ENCODE measurements around the gene RPS6KA1.

The RPS6KA1 gene

GRCh38 chr1:26531651-26532131 is 2.1 kb downstream of the RPS6KA1 start:
- no peak for DNase-seq (ENCODE audit: low spot score)

DNA sequence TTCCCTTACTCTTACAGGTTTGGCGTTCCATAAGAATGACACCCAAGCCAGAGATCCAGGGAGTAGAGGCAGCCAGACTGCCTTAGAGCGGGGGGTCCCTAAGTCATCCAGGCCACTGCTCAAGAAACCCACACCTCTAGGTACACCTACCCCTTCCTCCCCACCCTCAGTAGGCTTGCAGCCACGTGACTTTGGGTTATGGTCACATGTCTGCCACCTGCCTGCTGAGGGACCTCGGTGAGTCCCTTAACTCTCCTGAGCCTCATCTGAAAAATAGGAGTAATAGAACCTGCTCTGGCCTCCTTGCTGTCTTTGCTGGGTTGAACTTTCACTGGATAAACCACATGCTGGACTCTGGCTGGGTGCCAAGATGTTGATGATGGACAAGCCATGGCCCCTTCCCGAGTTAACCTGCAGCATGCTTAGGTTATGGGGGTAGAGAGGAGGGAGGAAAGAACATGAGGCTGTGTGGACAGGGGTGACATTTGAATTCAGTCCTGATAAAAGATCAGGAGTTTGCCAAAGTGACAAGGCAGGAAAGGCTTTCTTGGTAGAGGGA is 4.5 kb downstream of the RPS6KA1 start:
- DNase-seq (ENCODE audit: low spot score): no peak

DNA sequence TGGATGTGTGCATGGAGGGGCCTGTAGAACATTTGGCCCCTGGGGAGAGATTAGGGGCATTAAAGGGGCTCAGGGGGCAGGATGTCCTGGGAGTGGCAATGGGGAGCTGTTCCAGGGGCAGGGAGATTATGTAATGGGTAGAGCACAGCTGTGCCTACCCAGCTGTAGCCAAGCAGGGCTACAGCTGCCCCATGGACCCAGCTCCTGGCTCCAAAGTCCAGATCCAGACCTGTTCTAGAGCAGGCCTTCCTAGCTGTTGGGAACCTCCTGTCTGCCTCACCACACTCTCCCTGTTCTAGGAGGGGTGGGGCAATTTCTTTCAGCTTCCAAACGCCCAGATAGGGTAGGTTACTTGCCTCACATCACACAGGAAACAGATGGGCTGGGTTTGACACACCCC is 5.6 kb downstream of the RPS6KA1 start:
- DNase-seq (ENCODE audit: low spot score): no peak

DNA sequence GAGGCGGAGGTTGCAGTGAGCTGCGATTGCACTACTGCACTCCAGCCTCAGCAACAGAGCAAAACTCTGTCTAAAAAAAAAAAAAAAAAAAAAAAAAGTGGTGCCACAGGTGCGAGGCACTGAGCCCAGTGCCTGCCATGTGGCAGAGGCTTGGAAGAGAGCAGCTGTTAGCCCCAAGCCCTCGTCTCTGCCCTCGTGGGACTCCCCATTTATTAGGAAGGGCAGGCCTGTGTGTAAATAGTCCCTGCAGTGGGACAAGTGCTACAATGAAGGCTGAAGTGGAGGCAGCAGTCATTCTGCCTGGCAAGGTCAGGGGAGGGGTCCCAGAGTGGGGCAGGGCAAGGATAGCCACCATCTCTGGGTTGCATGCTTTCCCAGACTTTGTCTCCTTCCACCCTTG is 6.5 kb downstream of the RPS6KA1 start:
- no peak for DNase-seq (ENCODE audit: low spot score)

DNA sequence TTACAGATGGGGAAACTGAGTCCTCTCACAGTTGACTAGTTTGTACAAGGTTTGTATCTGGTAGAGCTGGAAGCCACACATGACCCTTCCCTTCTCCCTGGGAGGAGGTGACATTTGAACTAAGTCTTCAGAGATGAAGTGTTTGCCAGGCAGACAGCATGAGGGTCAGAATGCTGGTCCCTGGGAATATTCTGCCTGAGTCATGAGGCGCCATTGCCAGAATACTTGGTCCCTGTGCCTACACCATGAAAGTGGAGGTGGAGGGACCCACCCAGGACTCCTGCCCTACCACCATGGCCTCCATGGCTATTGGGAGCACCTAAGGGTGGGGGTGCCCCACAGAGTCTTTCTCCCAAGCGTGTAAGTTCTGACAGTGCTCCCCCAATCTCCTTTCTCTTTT is 7.0 kb downstream of the RPS6KA1 start:
- no peak for DNase-seq (ENCODE audit: low spot score)

GRCh38 chr1:26537951-26538352 is 8.4 kb downstream of the RPS6KA1 start:
- DNase-seq (ENCODE audit: low spot score): peak; percentile 80

DNA sequence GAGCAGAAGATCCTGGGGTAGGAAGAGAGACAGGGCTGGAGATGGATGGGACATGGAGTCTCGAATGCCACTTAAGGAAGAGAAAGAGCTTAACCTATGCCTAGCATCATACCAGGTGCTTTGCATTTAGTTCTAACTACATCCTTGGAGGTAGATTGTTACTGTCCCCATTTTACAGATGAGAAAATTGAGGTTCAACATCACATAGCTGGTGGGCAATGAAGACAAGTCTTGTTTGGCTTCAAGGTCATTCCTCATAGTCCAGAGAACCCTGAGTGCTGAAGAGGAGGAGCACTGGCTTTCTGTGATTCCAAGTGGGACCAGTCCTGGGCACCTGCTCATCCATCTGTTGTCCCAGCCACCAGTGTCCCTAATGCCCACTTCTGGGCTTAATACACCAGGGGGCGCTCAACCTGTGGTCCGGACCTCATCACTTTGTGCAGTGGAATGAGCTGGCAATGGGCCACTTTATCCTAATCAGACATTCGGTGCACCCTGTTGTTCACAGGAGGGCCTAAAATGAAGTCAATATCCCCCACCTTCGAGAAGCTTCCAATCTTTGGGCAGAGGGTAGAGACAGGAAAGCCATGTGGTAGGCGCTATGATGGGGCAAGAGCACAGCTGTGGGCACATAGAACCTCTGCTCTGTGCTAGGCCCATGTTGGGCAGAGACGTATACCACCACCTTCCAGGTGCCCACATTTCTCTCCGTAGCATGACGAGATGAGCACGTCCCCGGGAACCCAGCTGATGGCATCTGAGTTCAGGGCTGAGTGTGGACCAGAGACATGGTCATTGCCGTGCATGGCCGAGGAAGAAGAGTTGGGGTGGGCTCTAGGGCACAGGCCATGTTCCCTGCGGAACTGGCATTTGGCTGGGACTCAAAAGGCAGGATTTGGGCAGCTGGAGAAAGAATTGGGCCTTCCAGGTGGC is 9.2 kb downstream of the RPS6KA1 start:
- peak; percentile 48 for DNase-seq (ENCODE audit: low spot score)

GRCh38 chr1:26539722-26540121 is 10.2 kb downstream of the RPS6KA1 start:
- no peak for DNase-seq (ENCODE audit: low spot score)

GRCh38 chr1:26540351-26540750 is 10.8 kb downstream of the RPS6KA1 start:
- no peak for DNase-seq (ENCODE audit: low spot score)

DNA sequence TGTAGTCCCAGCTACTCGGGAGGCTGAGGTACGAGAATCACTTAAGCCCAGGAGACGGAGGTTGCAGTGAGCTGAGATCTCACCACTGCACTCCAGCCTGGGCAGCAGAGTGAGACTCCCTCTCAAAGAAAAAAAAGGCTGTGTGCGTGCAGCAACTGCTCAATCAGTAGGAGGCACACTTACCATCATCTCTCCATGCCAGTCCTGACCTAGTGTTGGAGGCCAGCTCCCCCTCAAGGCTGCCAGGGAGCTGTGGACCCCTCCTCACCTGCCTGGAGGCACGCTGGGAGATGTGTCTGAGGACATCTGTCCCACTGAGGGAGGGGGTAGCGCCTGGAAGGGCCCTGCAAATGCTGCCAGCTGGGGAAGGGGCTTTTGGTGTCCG is 11.9 kb downstream of the RPS6KA1 start:
- DNase-seq (ENCODE audit: low spot score): no peak

DNA sequence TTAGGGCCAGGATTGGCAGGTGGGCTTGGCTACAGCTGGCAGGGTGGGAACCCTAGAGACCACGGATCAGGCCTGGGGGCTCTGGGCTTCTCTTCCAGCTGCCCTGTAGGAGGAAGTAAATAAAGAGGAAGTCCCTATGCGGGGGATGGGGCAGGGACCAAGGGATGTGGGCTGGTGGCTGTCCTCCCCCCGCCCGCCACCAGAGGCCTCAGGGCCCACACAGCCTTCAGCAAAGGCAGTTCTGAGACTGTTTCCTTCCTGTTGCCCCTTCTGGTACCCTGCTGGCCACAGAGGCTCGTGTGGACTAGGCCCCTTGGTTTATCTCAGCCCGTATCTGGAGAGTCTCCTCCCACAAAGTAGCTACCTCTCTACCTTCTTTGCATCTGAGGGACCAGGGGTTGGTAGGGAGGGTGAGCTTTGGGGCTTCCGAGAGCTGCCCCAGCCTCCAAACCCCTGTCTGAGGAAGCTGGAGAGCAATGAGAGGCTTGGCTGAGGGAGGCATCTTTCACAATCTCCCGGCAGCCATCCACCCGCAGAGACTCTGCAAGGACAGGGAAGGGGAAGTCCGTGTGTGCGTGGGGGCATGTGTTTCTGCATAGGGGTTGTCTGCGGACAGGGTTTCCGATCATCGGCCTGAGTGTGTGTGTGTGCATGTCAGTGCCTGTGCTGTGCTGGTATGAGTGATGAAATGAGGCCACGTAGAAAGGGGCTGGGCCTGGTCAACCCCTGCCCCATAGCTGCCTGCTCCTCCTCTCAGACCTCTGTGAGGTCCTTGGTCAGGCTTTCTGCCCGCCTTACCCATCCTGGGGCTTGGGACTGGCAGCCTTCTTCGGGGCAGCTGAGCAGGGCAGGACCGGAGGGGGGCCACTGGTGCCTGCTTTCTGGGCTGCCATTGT is 12.5 kb downstream of the RPS6KA1 start:
- DNase-seq (ENCODE audit: low spot score): peak; percentile 88

DNA sequence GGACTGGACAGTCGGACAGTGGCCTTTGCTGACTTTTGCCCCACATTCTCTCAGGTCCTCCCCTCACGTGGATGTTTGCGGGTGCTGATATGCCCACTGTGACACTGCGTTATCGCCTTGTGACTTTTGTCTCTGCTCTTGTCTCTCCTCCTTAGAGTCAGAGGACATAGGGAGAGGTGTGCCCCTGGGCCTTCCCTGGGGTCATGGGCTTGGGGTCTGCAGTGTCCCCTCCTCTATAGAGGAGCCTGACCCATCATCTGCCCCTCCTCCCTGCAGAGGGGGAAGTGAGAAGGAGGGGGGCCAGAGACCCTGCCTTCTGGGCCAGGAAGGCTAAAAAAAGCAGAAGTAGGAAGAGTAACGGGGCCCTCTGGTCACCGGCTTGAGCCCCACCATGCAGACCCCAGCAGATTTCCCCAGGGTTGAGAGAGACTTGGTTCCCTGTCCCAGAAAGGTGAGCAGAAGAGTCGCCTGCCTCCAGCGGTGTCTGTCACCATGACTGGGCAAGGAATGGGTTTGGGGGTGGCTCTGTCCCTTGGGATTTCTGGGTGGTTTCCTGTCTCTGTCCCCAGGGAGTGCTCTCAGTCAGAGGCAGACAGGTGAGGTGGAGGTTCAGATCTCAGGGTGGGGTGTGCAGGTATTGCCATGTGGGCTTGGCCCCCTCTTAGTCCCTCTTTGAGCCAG is 13.3 kb downstream of the RPS6KA1 start:
- no peak for DNase-seq (ENCODE audit: low spot score)

DNA sequence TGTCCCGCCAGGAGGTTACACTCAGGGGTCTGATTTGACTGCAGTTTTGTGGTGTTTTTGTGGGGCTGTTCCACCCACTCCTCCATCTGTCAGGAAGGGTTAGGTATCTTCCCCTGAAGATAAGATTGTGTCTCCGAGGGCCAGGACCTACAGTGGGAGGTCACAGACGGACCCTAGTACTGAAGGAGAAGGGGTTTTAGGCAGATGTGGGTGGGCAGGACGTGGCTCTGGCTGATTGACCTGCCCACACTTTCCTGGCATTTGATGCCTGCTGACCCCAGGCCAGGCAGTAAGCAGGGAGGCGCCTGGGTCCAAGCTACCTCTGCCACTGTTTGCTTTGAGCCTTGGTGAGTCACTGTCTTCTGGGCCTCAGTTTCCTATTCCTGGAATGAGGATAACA is 13.9 kb downstream of the RPS6KA1 start:
- DNase-seq (ENCODE audit: low spot score): peak; percentile 2

DNA sequence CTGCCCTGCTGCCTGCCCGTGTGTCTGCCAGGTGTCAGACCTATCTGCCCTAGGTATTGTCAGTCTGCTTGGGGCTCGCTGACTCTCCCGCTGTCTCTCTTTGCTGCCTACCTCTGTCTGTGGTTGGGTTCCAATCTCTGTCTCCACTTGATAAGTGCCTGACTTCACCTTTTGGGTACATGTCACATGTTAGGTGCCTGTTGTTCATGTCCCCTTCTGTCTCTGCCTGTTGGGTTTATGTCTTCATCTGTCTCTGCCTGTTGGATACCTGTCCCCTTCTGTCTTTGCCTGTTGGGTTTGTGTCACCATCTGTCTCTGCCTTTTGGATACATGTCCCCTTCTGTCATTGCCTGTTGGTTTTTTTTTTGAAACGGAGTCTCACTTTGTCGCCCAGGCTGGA is 14.6 kb downstream of the RPS6KA1 start:
- DNase-seq (ENCODE audit: low spot score): peak; percentile 1

GRCh38 chr1:26545969-26546323 is 16.4 kb downstream of the RPS6KA1 start:
- no peak for DNase-seq (ENCODE audit: low spot score)

- peak; percentile 1 for DNase-seq (ENCODE audit: low spot score)
Observed at GRCh38 chr1:26546375-26546774, 16.8 kb downstream of the RPS6KA1 start.

GRCh38 chr1:26546819-26547218 is 17.3 kb downstream of the RPS6KA1 start:
- peak; percentile 1 for DNase-seq (ENCODE audit: low spot score)

GRCh38 chr1:26548841-26549240 is 19.3 kb downstream of the RPS6KA1 start:
- DNase-seq (ENCODE audit: low spot score): no peak

GRCh38 chr1:26550946-26551345 is 21.4 kb downstream of the RPS6KA1 start:
- peak; percentile 1 for DNase-seq (ENCODE audit: low spot score)

DNA sequence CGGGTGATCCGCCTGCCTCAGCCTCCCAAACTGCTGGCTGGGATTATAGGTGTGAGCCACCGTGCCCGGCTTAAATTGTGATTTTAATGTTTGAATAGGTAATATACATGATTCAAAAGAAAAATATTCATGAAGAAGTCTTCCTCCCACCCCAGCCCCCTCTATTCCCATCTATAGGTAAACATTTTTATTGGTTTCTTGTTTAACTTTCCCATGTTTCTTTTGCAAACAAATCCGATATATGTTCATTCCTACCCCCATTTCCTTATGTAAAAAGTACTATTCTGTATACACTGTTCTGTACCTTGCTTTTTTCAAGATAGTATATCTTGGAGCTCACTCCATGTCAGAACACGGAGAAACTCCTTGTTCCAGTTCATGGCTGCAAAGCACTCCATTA is 23.2 kb downstream of the RPS6KA1 start:
- DNase-seq (ENCODE audit: low spot score): no peak

- DNase-seq (ENCODE audit: low spot score): no peak
Observed at GRCh38 chr1:26553942-26554682, 24.6 kb downstream of the RPS6KA1 start.

Data from Ammon's horn (tissue), 1 donor.